Gastroesophageal sphincter (tissue), 3 donors: Measurements from ENCODE around the gene FLNA.

Experiments used
- POLR2AphosphoS5 ChIP-seq: sonication (generic); formaldehyde crosslinking; IDR thresholded peaks from one replicate; pipeline ENCODE4 v1.6.1; 2017; ENCODE audit warnings: antibody characterized with exemption
- TF ChIP-seq, protein P1 (sequence below), 4 experiments: fragments of 200-600 bp in 2 of 4; fragments of 450-650 bp in 2 of 4; sonication (generic) in 1 of 4; IDR thresholded peaks; one replicate each; pipeline ENCODE4 v1.5.1; 2017 to 2019; ENCODE audit warnings: antibody characterized with exemption in 4 of 4, mild to moderate bottlenecking in 2 of 4, moderate library complexity in 2 of 4

DNA sequence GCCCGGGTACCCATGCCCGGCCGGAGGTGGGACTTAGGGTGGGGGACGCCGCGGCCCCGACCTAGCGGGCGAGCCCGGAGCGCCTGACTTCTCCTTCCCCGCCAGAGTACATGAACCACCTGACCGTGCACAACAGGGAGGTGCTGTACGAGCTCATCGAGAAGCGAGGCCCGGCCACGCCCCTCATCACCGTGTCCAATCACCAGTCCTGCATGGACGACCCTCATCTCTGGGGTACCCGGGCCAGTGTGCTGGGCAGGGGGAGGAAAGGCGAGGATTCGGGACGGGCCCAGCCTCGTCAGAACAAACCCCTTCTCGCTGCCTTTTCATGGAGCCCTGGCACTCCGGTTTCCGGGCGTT is 37.5 kb upstream of the FLNA start:
- TF ChIP-seq, protein P1, sequence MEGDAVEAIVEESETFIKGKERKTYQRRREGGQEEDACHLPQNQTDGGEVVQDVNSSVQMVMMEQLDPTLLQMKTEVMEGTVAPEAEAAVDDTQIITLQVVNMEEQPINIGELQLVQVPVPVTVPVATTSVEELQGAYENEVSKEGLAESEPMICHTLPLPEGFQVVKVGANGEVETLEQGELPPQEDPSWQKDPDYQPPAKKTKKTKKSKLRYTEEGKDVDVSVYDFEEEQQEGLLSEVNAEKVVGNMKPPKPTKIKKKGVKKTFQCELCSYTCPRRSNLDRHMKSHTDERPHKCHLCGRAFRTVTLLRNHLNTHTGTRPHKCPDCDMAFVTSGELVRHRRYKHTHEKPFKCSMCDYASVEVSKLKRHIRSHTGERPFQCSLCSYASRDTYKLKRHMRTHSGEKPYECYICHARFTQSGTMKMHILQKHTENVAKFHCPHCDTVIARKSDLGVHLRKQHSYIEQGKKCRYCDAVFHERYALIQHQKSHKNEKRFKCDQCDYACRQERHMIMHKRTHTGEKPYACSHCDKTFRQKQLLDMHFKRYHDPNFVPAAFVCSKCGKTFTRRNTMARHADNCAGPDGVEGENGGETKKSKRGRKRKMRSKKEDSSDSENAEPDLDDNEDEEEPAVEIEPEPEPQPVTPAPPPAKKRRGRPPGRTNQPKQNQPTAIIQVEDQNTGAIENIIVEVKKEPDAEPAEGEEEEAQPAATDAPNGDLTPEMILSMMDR (IDR thresholded peaks at IDR 0.05): no peak
- peak; percentile 20 for TF ChIP-seq POLR2AphosphoS5
